Measurements from ENCODE around the gene GTPBP4. TPM values are rescaled to one million over a fixed set of nuclear protein-coding genes. Genes with fewer than 3 reads are reported as not detected.

GTPBP4 gene
- total RNA-seq, 1 donor from 2014 or later = 106 TPM

DNA sequence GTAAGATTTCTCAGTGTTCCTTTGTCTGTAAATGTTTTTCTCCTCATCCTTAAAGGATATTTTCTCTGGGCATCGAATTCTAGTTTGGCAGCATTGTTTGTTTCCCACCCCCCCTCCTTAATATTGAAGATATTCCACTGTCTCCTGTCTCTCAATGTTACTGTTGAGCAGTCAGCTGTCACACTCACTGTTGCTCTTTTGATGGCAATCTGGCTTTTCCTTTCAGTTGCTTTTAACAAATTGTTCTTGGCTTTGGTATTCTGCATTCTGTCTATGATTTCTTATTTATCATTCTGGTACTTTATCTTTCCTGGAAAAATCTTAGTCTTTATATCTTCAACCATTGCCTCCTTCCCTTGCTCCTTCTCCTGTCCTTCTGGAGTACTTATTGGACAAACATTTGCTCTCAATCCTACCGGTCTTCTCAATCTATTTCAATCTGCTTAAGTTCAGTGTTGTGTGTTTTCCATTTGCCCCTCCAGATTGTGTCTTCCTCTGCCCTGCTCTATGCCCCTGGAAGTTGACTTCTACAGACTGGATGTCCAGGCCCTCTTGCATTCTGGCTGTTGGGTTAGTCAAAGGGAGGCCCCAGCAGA is 9.3 kb upstream of the GTPBP4 start:
- H3K27ac Mint-ChIP-seq (ENCODE audit: unreplicated experiment) = no peak overlapping the region
- H3K9me3 Mint-ChIP-seq (ENCODE audit: unreplicated experiment) = peaks cover 22% of the 10 kb centered on the region
- no peaks in the 10 kb centered on the region for H3K27me3 Mint-ChIP-seq (ENCODE audit: low read depth, unreplicated experiment)
- Histone ChIP-seq H3K4me3 (ENCODE audit: insufficient read depth, low read depth, low read length) (no peak overlapping the region), H2AFZ (ENCODE audit: low read depth, low read length) (no peak overlapping the region), H4K20me1 (ENCODE audit: insufficient read depth, low read length) (no peaks in the 10 kb centered on the region), H3K79me2 (ENCODE audit: insufficient read depth, low read length) (peaks cover 3% of the 10 kb centered on the region), H3K36me3 (ENCODE audit: insufficient read depth, low read length) (no peaks in the 10 kb centered on the region), H3K9ac (ENCODE audit: low read length) (no peak overlapping the region), H3K27me3 (ENCODE audit: insufficient read depth, low read length) (no peaks in the 10 kb centered on the region), H3K9me3 (ENCODE audit: insufficient read depth, low read depth, low read length) (peaks cover 17% of the 10 kb centered on the region), H3K4me2 (ENCODE audit: low read length) (no peak overlapping the region), H3K4me1 (ENCODE audit: insufficient read depth, low read length) (no peaks in the 10 kb centered on the region), H3K27ac (ENCODE audit: low read depth, low read length) (no peak overlapping the region)
- peaks cover 21% of the 10 kb centered on the region for H3K36me3 Mint-ChIP-seq (ENCODE audit: low read depth, unreplicated experiment)
- peaks cover 3% of the 10 kb centered on the region for H3K4me1 Mint-ChIP-seq (ENCODE audit: low read depth, unreplicated experiment)
- no peak for TF ChIP-seq EZH2 (IDR thresholded peaks at IDR 0.05; ENCODE audit: insufficient read depth, low read length)
- TF ChIP-seq, protein P1, sequence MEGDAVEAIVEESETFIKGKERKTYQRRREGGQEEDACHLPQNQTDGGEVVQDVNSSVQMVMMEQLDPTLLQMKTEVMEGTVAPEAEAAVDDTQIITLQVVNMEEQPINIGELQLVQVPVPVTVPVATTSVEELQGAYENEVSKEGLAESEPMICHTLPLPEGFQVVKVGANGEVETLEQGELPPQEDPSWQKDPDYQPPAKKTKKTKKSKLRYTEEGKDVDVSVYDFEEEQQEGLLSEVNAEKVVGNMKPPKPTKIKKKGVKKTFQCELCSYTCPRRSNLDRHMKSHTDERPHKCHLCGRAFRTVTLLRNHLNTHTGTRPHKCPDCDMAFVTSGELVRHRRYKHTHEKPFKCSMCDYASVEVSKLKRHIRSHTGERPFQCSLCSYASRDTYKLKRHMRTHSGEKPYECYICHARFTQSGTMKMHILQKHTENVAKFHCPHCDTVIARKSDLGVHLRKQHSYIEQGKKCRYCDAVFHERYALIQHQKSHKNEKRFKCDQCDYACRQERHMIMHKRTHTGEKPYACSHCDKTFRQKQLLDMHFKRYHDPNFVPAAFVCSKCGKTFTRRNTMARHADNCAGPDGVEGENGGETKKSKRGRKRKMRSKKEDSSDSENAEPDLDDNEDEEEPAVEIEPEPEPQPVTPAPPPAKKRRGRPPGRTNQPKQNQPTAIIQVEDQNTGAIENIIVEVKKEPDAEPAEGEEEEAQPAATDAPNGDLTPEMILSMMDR (IDR thresholded peaks at IDR 0.05; ENCODE audit: insufficient read depth, low read depth, low read length) = no peak
- H3K4me3 Mint-ChIP-seq (ENCODE audit: unreplicated experiment) = no peak overlapping the region
- FAIRE-seq (no peak), DNase-seq (ENCODE audit: low read depth) (no peak)

DNA sequence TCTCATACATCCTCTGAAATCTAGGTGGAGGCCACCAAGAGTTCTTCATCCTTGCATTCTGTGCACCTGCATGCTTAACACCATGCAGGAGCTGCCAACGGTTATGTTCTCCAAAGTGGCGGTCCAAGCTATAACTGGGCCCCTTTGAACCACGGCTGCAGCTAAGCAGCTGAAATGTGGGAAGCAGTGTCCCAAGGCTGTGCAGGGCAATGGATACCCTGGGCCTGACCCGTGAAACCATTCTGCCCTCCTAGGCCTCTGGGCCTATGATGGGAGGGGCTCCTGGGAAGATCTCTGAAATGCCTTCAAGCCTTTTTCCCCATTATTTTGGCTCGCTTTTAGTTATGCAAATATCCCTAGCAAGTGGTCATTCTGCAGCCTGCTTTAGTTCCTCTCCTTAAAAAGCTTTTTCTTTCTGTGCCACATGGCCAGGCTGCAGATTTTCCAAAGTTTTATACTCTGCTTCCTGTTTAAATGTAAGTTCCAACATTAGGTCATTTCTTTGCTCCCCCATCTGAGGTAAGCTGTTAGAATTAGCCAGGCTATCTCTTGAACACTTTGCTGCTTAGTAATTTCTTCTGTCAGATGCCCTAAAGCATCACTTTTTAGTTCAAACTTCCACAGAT is 7.7 kb upstream of the GTPBP4 start:
- Histone ChIP-seq H2AFZ (ENCODE audit: low read depth, low read length) (no peak overlapping the region), H3K79me2 (ENCODE audit: insufficient read depth, low read length) (peaks cover 7% of the 10 kb centered on the region), H3K27me3 (ENCODE audit: insufficient read depth, low read length) (no peaks in the 10 kb centered on the region), H3K27ac (ENCODE audit: low read depth, low read length) (no peak overlapping the region), H3K4me1 (ENCODE audit: insufficient read depth, low read length) (peaks cover 1% of the 10 kb centered on the region), H3K9me3 (ENCODE audit: insufficient read depth, low read depth, low read length) (peaks cover 17% of the 10 kb centered on the region), H3K9ac (ENCODE audit: low read length) (no peak overlapping the region), H3K4me2 (ENCODE audit: low read length) (no peak overlapping the region), H3K4me3 (ENCODE audit: insufficient read depth, low read depth, low read length) (no peak overlapping the region), H3K36me3 (ENCODE audit: insufficient read depth, low read length) (no peaks in the 10 kb centered on the region), H4K20me1 (ENCODE audit: insufficient read depth, low read length) (no peaks in the 10 kb centered on the region)
- Mint-ChIP-seq H3K4me3 (ENCODE audit: unreplicated experiment) (no peak overlapping the region), H3K9me3 (ENCODE audit: unreplicated experiment) (peaks cover 22% of the 10 kb centered on the region), H3K36me3 (ENCODE audit: low read depth, unreplicated experiment) (peaks cover 18% of the 10 kb centered on the region), H3K27ac (ENCODE audit: unreplicated experiment) (no peak overlapping the region), H3K4me1 (ENCODE audit: low read depth, unreplicated experiment) (peaks cover 12% of the 10 kb centered on the region), H3K27me3 (ENCODE audit: low read depth, unreplicated experiment) (no peaks in the 10 kb centered on the region)
- FAIRE-seq = no peak
- no peak for DNase-seq (ENCODE audit: low read depth)
- TF ChIP-seq EZH2 (IDR thresholded peaks at IDR 0.05; ENCODE audit: insufficient read depth, low read length) = no peak
- TF ChIP-seq, protein P1 (IDR thresholded peaks at IDR 0.05; ENCODE audit: insufficient read depth, low read depth, low read length) = no peak

DNA sequence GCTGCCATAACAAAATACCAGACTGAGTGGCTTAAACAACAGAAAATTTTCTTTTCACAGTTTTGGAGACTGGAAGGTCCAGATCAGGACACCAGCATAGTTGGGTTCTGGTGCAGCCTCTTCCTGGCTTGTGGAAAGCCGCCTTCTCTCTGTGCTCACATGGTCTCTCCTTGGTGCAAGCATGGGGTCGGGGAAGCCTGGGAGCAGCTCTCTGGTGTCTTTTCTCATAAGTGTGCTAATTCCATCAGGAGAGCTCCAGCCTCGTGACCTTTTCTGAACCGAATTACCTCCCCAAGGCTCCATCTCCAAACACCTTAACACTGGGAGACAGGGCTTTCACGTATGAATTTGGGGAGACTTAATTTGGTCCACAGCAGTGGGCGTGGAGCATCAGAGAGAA is 4.8 kb upstream of the GTPBP4 start:
- Histone ChIP-seq H4K20me1 (ENCODE audit: insufficient read depth, low read length) (no peaks in the 10 kb centered on the region), H3K4me2 (ENCODE audit: low read length) (no peak overlapping the region), H2AFZ (ENCODE audit: low read depth, low read length) (no peak overlapping the region), H3K4me1 (ENCODE audit: insufficient read depth, low read length) (peaks cover 23% of the 10 kb centered on the region), H3K79me2 (ENCODE audit: insufficient read depth, low read length) (peaks cover 15% of the 10 kb centered on the region), H3K27me3 (ENCODE audit: insufficient read depth, low read length) (no peaks in the 10 kb centered on the region), H3K9me3 (ENCODE audit: insufficient read depth, low read depth, low read length) (peaks cover 17% of the 10 kb centered on the region), H3K27ac (ENCODE audit: low read depth, low read length) (no peak overlapping the region), H3K4me3 (ENCODE audit: insufficient read depth, low read depth, low read length) (no peak overlapping the region), H3K9ac (ENCODE audit: low read length) (no peak overlapping the region), H3K36me3 (ENCODE audit: insufficient read depth, low read length) (no peaks in the 10 kb centered on the region)
- Mint-ChIP-seq H3K27me3 (ENCODE audit: low read depth, unreplicated experiment) (no peaks in the 10 kb centered on the region), H3K9me3 (ENCODE audit: unreplicated experiment) (peaks cover 17% of the 10 kb centered on the region), H3K4me1 (ENCODE audit: low read depth, unreplicated experiment) (peaks cover 22% of the 10 kb centered on the region), H3K36me3 (ENCODE audit: low read depth, unreplicated experiment) (peaks cover 20% of the 10 kb centered on the region), H3K27ac (ENCODE audit: unreplicated experiment) (no peak overlapping the region), H3K4me3 (ENCODE audit: unreplicated experiment) (no peak overlapping the region)
- FAIRE-seq (no peak), DNase-seq (ENCODE audit: low read depth) (no peak)
- TF ChIP-seq, protein P1 (IDR thresholded peaks at IDR 0.05; ENCODE audit: insufficient read depth, low read depth, low read length) = no peak
- no peak for TF ChIP-seq EZH2 (IDR thresholded peaks at IDR 0.05; ENCODE audit: insufficient read depth, low read length)
